IMR-90 (cell line): ENCODE measurements around the gene TGM2. TPM values are rescaled to one million over a fixed set of nuclear protein-coding genes. Genes with fewer than 3 reads are reported as not detected.

ENCODE experiments used
- ATAC-seq: fragments of 200-7000 bp; cut with Tn5 transposase; 2 replicates; pipeline ENCODE4 v1.9.1; 2020; ENCODE audit warnings: low read depth, mild to moderate bottlenecking, moderate library complexity
- BruUV-seq: library from RNA; stranded (reverse); fragments of 400-500 nt; replicated peaks from 2 replicates; lab custom pipeline; 2021; lab: Mats Ljungman, UMichigan
- CTCF ChIA-PET: fragments of 300-600 bp; formaldehyde crosslinking; extraction: SDS; loops from one replicate; lab custom pipeline; 2021; ENCODE audit warnings: antibody characterized with exemption; lab: Yijun Ruan, JAX
- POLR2A ChIA-PET: fragments of 300-600 bp; sonication (Branson Sonifier 250); formaldehyde crosslinking; loops from one replicate; lab custom pipeline; 2022; ENCODE audit warnings: antibody characterized with exemption; ENCODE audit not compliant: unreplicated experiment; lab: Charles Lee
- DNase-seq: peaks from one replicate; pipeline ENCODE4 v3.0.0; 2013
- H2AFZ ChIP-seq: replicated peaks from 2 replicates; pipeline ENCODE3; 2013; ENCODE audit warnings: low read length, mild to moderate bottlenecking; ENCODE audit not compliant: poor library complexity
- H2AK5ac ChIP-seq: 2 replicates; pipeline ENCODE4 v1.6.1; 2013; ENCODE audit warnings: low read depth, low read length, inconsistent platforms
- H2AK9ac ChIP-seq: replicated peaks from 2 replicates; pipeline ENCODE3; 2013; ENCODE audit warnings: mild to moderate bottlenecking, low read depth, low read length, moderate library complexity; ENCODE audit not compliant: poor library complexity
- H2BK120ac ChIP-seq: 2 replicates; pipeline ENCODE4 v1.6.1; 2013; ENCODE audit warnings: low read depth, low read length, inconsistent platforms
- H2BK15ac ChIP-seq: 3 replicates; pipeline ENCODE4 v1.6.1; 2013; ENCODE audit warnings: low read depth, low read length, inconsistent platforms
- H2BK20ac ChIP-seq: 2 replicates; pipeline ENCODE4 v1.6.1; 2013; ENCODE audit warnings: low read depth, mild to moderate bottlenecking, inconsistent platforms, low read length, moderate library complexity
- H2BK5ac ChIP-seq: 2 replicates; pipeline ENCODE4 v1.6.1; 2013; ENCODE audit warnings: mild to moderate bottlenecking, low read depth, low read length, inconsistent platforms; ENCODE audit not compliant: poor library complexity, severe bottlenecking
- H3K14ac ChIP-seq: replicated peaks from 2 replicates; pipeline ENCODE4 v1.6.1; 2013; ENCODE audit warnings: low read depth, low read length, inconsistent platforms
- H3K18ac ChIP-seq: 2 replicates; pipeline ENCODE4 v1.6.1; 2013; ENCODE audit warnings: low read depth, low read length, control low read depth
- H3K23ac ChIP-seq: 2 replicates; pipeline ENCODE4 v1.6.1; 2013; ENCODE audit warnings: low read depth, low read length, inconsistent platforms
- H3K27ac ChIP-seq: 2 replicates; pipeline ENCODE4 v1.5.1; 2013; ENCODE audit warnings: mild to moderate bottlenecking, control low read depth, low read length; ENCODE audit not compliant: insufficient read depth
- H3K27me3 ChIP-seq: 2 replicates; pipeline ENCODE4 v1.6.1; 2013; ENCODE audit warnings: low read length; ENCODE audit not compliant: control insufficient read depth, insufficient read depth
- H3K36me3 ChIP-seq: 2 replicates; pipeline ENCODE4 v1.6.1; 2013; ENCODE audit warnings: low read length, mixed read lengths; ENCODE audit not compliant: control insufficient read depth, insufficient read depth
- H3K4ac ChIP-seq: 2 replicates; pipeline ENCODE4 v1.6.1; 2013; ENCODE audit warnings: low read depth, low read length, inconsistent platforms
- H3K4me1 ChIP-seq: 2 replicates; pipeline ENCODE4 v1.6.1; 2013; ENCODE audit warnings: low read length, mixed read lengths; ENCODE audit not compliant: control insufficient read depth, insufficient read depth
- H3K4me2 ChIP-seq: 2 replicates; pipeline ENCODE4 v1.6.1; 2013; ENCODE audit warnings: low read depth, mild to moderate bottlenecking, control low read depth, low read length, moderate library complexity
- H3K4me3 ChIP-seq: 2 replicates; pipeline ENCODE4 v1.5.1; 2013; ENCODE audit warnings: low read depth, mild to moderate bottlenecking, control low read depth, low read length, moderate library complexity; ENCODE audit not compliant: insufficient read depth
- H3K56ac ChIP-seq: 2 replicates; pipeline ENCODE4 v1.6.1; 2013; ENCODE audit warnings: low read length, inconsistent platforms; ENCODE audit not compliant: insufficient read depth; ENCODE audit errors: extremely low read depth
- H3K79me1 ChIP-seq, 2 experiments: 2 replicates each; pipeline ENCODE4 v1.6.1; 2013; ENCODE audit warnings: low read length in 2 of 2, inconsistent platforms in 1 of 2, low read depth in 1 of 2
- H3K9ac ChIP-seq: 2 replicates; pipeline ENCODE4 v1.6.1; 2013; ENCODE audit warnings: low read depth, low read length, control low read depth
- H3K9me1 ChIP-seq: 2 replicates; pipeline ENCODE4 v1.6.1; 2013; ENCODE audit warnings: low read length, inconsistent platforms; ENCODE audit not compliant: insufficient read depth
- H3K9me3 ChIP-seq: 2 replicates; pipeline ENCODE4 v1.6.1; 2013; ENCODE audit warnings: low read length; ENCODE audit not compliant: control insufficient read depth, insufficient read depth
- H4K20me1 ChIP-seq: 2 replicates; pipeline ENCODE4 v1.6.1; 2013; ENCODE audit warnings: low read length, inconsistent platforms; ENCODE audit not compliant: insufficient read depth
- H4K5ac ChIP-seq: 2 replicates; pipeline ENCODE4 v1.6.1; 2013; ENCODE audit warnings: mild to moderate bottlenecking, low read depth, low read length, control low read depth
- H4K8ac ChIP-seq, 2 experiments: 2 replicates each; pipeline ENCODE4 v1.6.1; 2013; ENCODE audit warnings: low read depth in 2 of 2, low read length in 2 of 2, control low read depth in 1 of 2, inconsistent platforms in 1 of 2
- H4K91ac ChIP-seq: 2 replicates; pipeline ENCODE4 v1.6.1; 2013; ENCODE audit warnings: low read depth, low read length, inconsistent platforms; ENCODE audit not compliant: insufficient read depth
- BHLHE40 ChIP-seq: fragments of 150-350 bp; IDR thresholded peaks from 2 replicates; pipeline ENCODE4 v1.6.1; 2016; ENCODE audit warnings: mild to moderate bottlenecking, low read depth, low read length
- CEBPB ChIP-seq: IDR thresholded peaks from 2 replicates; pipeline ENCODE4 v1.6.1; 2012; ENCODE audit warnings: low read depth, low read length, improper control_type of control experiment
- CHD1 ChIP-seq: IDR thresholded peaks from 2 replicates; pipeline ENCODE4 v1.6.1; 2012; ENCODE audit warnings: low read depth, low read length, improper control_type of control experiment
- FOS ChIP-seq: fragments of 150-350 bp; IDR thresholded peaks from 2 replicates; pipeline ENCODE4 v1.6.1; 2016; ENCODE audit warnings: low read depth, low read length
- MAFK ChIP-seq: IDR thresholded peaks from 2 replicates; pipeline ENCODE4 v1.6.1; 2012; ENCODE audit warnings: low read depth, low read length, improper control_type of control experiment
- MAZ ChIP-seq: IDR thresholded peaks from 2 replicates; pipeline ENCODE4 v1.6.1; 2012; ENCODE audit warnings: low read depth, mild to moderate bottlenecking, low read length, improper control_type of control experiment, moderate library complexity, borderline replicate concordance
- MXI1 ChIP-seq: IDR thresholded peaks from 2 replicates; pipeline ENCODE4 v1.6.1; 2012; ENCODE audit warnings: low read depth, mild to moderate bottlenecking, low read length, moderate library complexity, borderline replicate concordance
- POLR2A ChIP-seq: IDR thresholded peaks from 2 replicates; pipeline ENCODE4 v1.6.1; 2012; ENCODE audit warnings: mild to moderate bottlenecking, low read depth, low read length
- RFX5 ChIP-seq: IDR thresholded peaks from 2 replicates; pipeline ENCODE4 v1.8.0; 2012; ENCODE audit warnings: low read depth, mild to moderate bottlenecking, low read length, moderate library complexity
- SMC3 ChIP-seq: fragments of 150-350 bp; IDR thresholded peaks from 2 replicates; pipeline ENCODE4 v1.6.1; 2016; ENCODE audit warnings: low read depth, mild to moderate bottlenecking, antibody characterized with exemption, low read length, moderate library complexity
- WGBS, 2 experiments: methylation state at CpG; one replicate each; pipeline versions ENCODE4 v1.1.5 to v1.1.7; 2013; ENCODE audit warnings: missing lambda C conversion rate in 2 of 2; ENCODE audit not compliant: insufficient read length in 1 of 2; ENCODE audit errors: extremely low coverage in 2 of 2; 5-methylcytosine and 5-hydroxymethylcytosine counted together
- dilution Hi-C: fragments of 300-500 bp; cut with HindIII; formaldehyde crosslinking; loops from one replicate; pipeline ENCODE4 v1.14.3; 2018; ENCODE audit warnings: low sequenced_read_pairs; ENCODE audit not compliant: unreplicated experiment
- in situ Hi-C: fragments of 300-500 bp; cut with MboI; formaldehyde crosslinking; loops from 3 replicates; pipeline ENCODE4 v1.14.3; 2019; ENCODE audit warnings: low sequenced_read_pairs, inconsistent platforms, mixed read lengths
- intact Hi-C: fragments of 100-400 bp; cut with micrococcal nuclease; formaldehyde crosslinking; loops from 2 replicates; pipeline ENCODE4 v1.10.0; 2022
- polyA plus RNA-seq, 3 experiments: library from polyadenylated mRNA; depleted of rRNA; stranded (reverse); fragments of >200 nt; gene quantifications; 2 replicates each; pipeline ENCODE4 v1.2.3, GENCODE V29; 2012; ENCODE audit warnings: low replicate concordance in 1 of 3
- total RNA-seq: library from RNA; depleted of rRNA; stranded (reverse); fragments of >200 nt; gene quantifications from 2 replicates; pipeline ENCODE4 v1.2.3, GENCODE V29; 2012
- TF ChIP-seq, protein P1 (sequence below): fragments of 150-350 bp; IDR thresholded peaks from 2 replicates; pipeline ENCODE4 v1.6.1; 2016; ENCODE audit warnings: low read depth, mild to moderate bottlenecking, low read length, moderate library complexity, borderline replicate concordance
- TF ChIP-seq, protein P2 (sequence below): fragments of 150-350 bp; IDR thresholded peaks from 2 replicates; pipeline ENCODE4 v1.6.1; 2017; ENCODE audit warnings: mild to moderate bottlenecking, antibody characterized with exemption, low read length, low read depth

TGM2 gene
- total and polyA plus RNA-seq, 2 of the 4 experiments (the other 2 are of a cell fraction), result 239 to 268 TPM

DNA sequence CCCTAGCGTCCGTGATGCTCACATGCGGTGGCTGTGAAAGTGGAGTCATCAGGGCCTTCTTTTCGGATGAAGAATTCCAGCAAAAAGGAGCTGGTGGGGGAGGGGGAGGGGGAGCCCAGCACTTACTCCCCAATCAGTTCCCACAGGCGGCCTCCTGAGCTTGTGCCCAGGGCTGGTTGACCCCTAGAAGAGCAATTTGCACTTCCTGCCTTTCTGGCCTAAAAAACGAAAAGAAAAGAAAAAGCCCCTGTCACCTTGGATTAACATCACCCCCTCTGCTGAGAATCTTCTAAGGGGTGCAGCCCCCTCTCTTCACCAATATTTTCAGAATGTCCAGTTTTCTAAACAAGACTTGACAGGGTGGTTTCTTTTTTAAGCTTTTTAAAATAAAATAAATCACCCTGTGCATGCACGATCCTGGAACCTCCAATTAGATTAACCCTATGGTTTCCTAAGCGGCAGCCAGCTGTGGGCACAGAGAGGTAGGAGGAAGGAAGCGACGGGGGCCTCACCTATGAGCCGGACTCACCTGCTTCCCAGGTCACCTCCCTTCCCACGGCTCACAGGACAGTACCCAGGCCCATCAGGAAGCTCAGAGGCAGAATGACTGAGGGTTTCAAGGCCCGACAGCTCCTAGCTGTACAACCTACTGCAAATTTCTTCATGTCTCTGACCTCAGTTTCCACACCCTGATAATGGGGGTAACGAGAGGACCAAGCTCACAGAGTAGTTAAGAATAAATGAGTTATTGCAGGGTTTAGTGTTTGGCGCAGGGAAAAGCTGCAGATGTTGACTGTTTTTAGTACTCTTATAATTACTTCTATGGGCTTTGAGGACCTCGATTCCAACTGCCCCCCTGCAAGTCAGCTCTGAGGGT, 10.5 kb upstream of the TGM2 start:
- POLR2A ChIA-PET, result no interaction called here
- 60% methylated on average over 1 of the region's 16 CpGs; no CpG with 5 or more reads in 1 of the 2 experiments for WGBS, 2 experiments
- in situ Hi-C loops, result no loop called here

More for the DNA sequence above, 10.5 kb upstream of the TGM2 start:
- Histone ChIP-seq H3K23ac (no peak overlapping the region), H3K4ac (no peak overlapping the region), H2BK120ac (0 out of 2 replicates have a peak overlapping the region, but pooled peaks have one; percentile 19), H3K14ac (no peak overlapping the region), H3K4me1 (peaks cover 19% of the 10 kb centered on the region), H4K20me1 (no peaks in the 10 kb centered on the region), H4K8ac (no peak overlapping the region; a peak in 1 of 4 replicates), H3K27ac (no peak overlapping the region), H2AK5ac (0 out of 2 replicates have a peak overlapping the region, but pooled peaks have one; percentile 52), H3K9me3 (no peaks in the 10 kb centered on the region), H3K4me3 (no peak overlapping the region), H2BK20ac (0 out of 2 replicates have a peak overlapping the region, but pooled peaks have one; percentile 29), H3K4me2 (no peak overlapping the region), H2BK15ac (peak overlapping the region; percentile 72; the same call in 2 of the 3 replicates), H4K91ac (no peak overlapping the region), H3K56ac (no peak overlapping the region), H2AFZ (peak overlapping the region; percentile 53), H3K9me1 (peaks cover 14% of the 10 kb centered on the region), H3K18ac (no peak overlapping the region), H3K27me3 (no peaks in the 10 kb centered on the region), H2AK9ac (peak overlapping the region; percentile 10), H4K5ac (no peak overlapping the region), H3K36me3 (no peaks in the 10 kb centered on the region), H2BK5ac (no peak overlapping the region), H3K79me1 (no peaks in the 10 kb centered on the region), H3K9ac (no peak overlapping the region)
- dilution Hi-C loops (no loop called here), intact Hi-C loops (no loop called here)
- CTCF ChIA-PET, result interaction anchor here (0.6 kb wide), 1 partner anchor 233 kb away, joined by 3 read pairs; no protein-coding TSS in a partner anchor
- TF ChIP-seq CHD1 (no peak), POLR2A (no peak), MAFK (no peak), RFX5 (no peak), FOS (no peak), MXI1 (no peak), MAZ (no peak), BHLHE40 (no peak), SMC3 (no peak), CEBPB (no peak)
- TF ChIP-seq, protein P1, sequence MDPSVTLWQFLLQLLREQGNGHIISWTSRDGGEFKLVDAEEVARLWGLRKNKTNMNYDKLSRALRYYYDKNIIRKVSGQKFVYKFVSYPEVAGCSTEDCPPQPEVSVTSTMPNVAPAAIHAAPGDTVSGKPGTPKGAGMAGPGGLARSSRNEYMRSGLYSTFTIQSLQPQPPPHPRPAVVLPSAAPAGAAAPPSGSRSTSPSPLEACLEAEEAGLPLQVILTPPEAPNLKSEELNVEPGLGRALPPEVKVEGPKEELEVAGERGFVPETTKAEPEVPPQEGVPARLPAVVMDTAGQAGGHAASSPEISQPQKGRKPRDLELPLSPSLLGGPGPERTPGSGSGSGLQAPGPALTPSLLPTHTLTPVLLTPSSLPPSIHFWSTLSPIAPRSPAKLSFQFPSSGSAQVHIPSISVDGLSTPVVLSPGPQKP, result no peak
- TF ChIP-seq, protein P2, sequence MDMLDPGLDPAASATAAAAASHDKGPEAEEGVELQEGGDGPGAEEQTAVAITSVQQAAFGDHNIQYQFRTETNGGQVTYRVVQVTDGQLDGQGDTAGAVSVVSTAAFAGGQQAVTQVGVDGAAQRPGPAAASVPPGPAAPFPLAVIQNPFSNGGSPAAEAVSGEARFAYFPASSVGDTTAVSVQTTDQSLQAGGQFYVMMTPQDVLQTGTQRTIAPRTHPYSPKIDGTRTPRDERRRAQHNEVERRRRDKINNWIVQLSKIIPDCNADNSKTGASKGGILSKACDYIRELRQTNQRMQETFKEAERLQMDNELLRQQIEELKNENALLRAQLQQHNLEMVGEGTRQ, result no peak
- no TSS peak for BruUV-seq
- no peak for ATAC-seq
- DNase-seq, result no peak
